Colonic mucosa (tissue), 4 donors: Measurements from ENCODE around the gene TNFRSF18. TPM values are rescaled to one million over a fixed set of nuclear protein-coding genes. Genes with fewer than 3 reads are reported as not detected.
"Not testable (repeated sequence)": the region's sequence is repeated elsewhere in the genome, so short reads cannot be mapped to it uniquely, and the experiment has no call there.

Experiments used
- DNase-seq: peaks from one replicate; pipeline ENCODE4 v3.0.0-alpha.2; 2020
- H3K27ac ChIP-seq: fragments of 200-600 bp; one replicate; pipeline ENCODE4 v1.8.0; 2021
- H3K27me3 ChIP-seq: fragments of 200-600 bp; one replicate; pipeline ENCODE4 v1.8.0; 2021
- H3K36me3 ChIP-seq: fragments of 200-600 bp; one replicate; pipeline ENCODE4 v1.8.0; 2021
- H3K4me1 ChIP-seq: fragments of 200-600 bp; one replicate; pipeline ENCODE4 v1.8.0; 2021; ENCODE audit warnings: mild to moderate bottlenecking
- H3K4me3 ChIP-seq: fragments of 200-600 bp; one replicate; pipeline ENCODE4 v1.8.0; 2021
- H3K9ac ChIP-seq, 2 donors: one replicate each; pipeline ENCODE4 v1.7.0; 2013; ENCODE audit warnings: control low read depth in 2 of 2, low read depth in 2 of 2, low read length in 2 of 2
- H3K9me3 ChIP-seq: fragments of 200-600 bp; one replicate; pipeline ENCODE4 v1.8.0; 2021
- CTCF ChIP-seq: fragments of 200-600 bp; IDR thresholded peaks from one replicate; pipeline ENCODE4 v1.8.0; 2022; ENCODE audit warnings: antibody characterized with exemption, mild to moderate bottlenecking
- intact Hi-C: fragments of 100-400 bp; cut with DNase I; formaldehyde crosslinking; loops from one replicate; pipeline ENCODE4 v1.14.1; 2022
- total RNA-seq, 2 donors: library from RNA; stranded (reverse); fragmentation: NEBNext Ultra II Directional in 1 of 2; extraction: Animal tissue kit (Norgen Biotek cat#: 25700) in 1 of 2; gene quantifications; one replicate each; pipeline ENCODE4 v1.2.1, GENCODE V29; 2021
- donor health status: healthy.
- donor health status: DM: no; HTN: no; CAD: no.
- donor health status: DM: no; HTN: no; CAD: no.

The TNFRSF18 gene
- total RNA-seq, 2 donors from 2014 or later = 0.61 to 1.7 TPM

GRCh38 chr1:1197551-1198422, 8.6 kb downstream of the TNFRSF18 start:
- Histone ChIP-seq H3K36me3 (no peaks in the 10 kb centered on the region), H3K4me3 (no peak overlapping the region), H3K9me3 (no peaks in the 10 kb centered on the region), H3K4me1 (no peaks in the 10 kb centered on the region), H3K27me3 (peaks cover 19% of the 10 kb centered on the region), H3K9ac (no peak overlapping the region), H3K27ac (no peak overlapping the region)
- intact Hi-C loops = no loop called here
- TF ChIP-seq CTCF = no peak
- no peak for DNase-seq

- H3K27ac ChIP-seq = no peak overlapping the region
- H3K36me3 ChIP-seq = no peaks in the 10 kb centered on the region
- peaks cover 18% of the 10 kb centered on the region for H3K27me3 ChIP-seq
- no peak overlapping the region for H3K9ac ChIP-seq
- H3K4me3 ChIP-seq = no peak overlapping the region
- H3K4me1 ChIP-seq = no peaks in the 10 kb centered on the region
- no peak for DNase-seq
- no peaks in the 10 kb centered on the region for H3K9me3 ChIP-seq
- no peak for TF ChIP-seq CTCF
- intact Hi-C loops = no loop called here
Measured at GRCh38 chr1:1197188-1197500, 9.2 kb downstream of the TNFRSF18 start.

- H3K36me3 ChIP-seq = no peaks in the 10 kb centered on the region
- H3K27me3 ChIP-seq = peaks cover 18% of the 10 kb centered on the region
- H3K9ac ChIP-seq = no peak overlapping the region
- TF ChIP-seq CTCF = no peak
- H3K4me3 ChIP-seq = no peak overlapping the region
- no peak for DNase-seq
- intact Hi-C loops = no loop called here
- no peak overlapping the region for H3K27ac ChIP-seq
- H3K9me3 ChIP-seq = no peaks in the 10 kb centered on the region
- no peaks in the 10 kb centered on the region for H3K4me1 ChIP-seq
Measured at GRCh38 chr1:1196431-1197187, 9.8 kb downstream of the TNFRSF18 start.

- DNase-seq, H3K4me1 ChIP-seq, intact Hi-C loops, H3K9ac ChIP-seq, H3K27me3 ChIP-seq, H3K36me3 ChIP-seq, H3K27ac ChIP-seq, H3K9me3 ChIP-seq, H3K4me3 ChIP-seq: not testable (repeated sequence)
Measured at GRCh38 chr1:1195726-1196125, 10.7 kb downstream of the TNFRSF18 start.

- H3K27me3 ChIP-seq = no peaks in the 10 kb centered on the region
- no peak overlapping the region for H3K9ac ChIP-seq
- DNase-seq = no peak
- H3K4me3 ChIP-seq = no peak overlapping the region
- no peaks in the 10 kb centered on the region for H3K4me1 ChIP-seq
- H3K9me3 ChIP-seq = no peaks in the 10 kb centered on the region
- no peak overlapping the region for H3K27ac ChIP-seq
- intact Hi-C loops = no loop called here
- TF ChIP-seq CTCF = no peak
- H3K36me3 ChIP-seq = no peaks in the 10 kb centered on the region
Measured at GRCh38 chr1:1194723-1195122, 11.7 kb downstream of the TNFRSF18 start.

- no peak for DNase-seq
- no peaks in the 10 kb centered on the region for H3K27me3 ChIP-seq
- intact Hi-C loops = no loop called here
Measured at GRCh38 chr1:1191734-1192133, 14.7 kb downstream of the TNFRSF18 start.

More at GRCh38 chr1:1191734-1192133, 14.7 kb downstream of the TNFRSF18 start:
- Histone ChIP-seq H3K27ac (no peak overlapping the region), H3K4me3 (no peak overlapping the region), H3K36me3 (no peaks in the 10 kb centered on the region), H3K4me1 (no peaks in the 10 kb centered on the region), H3K9me3 (no peaks in the 10 kb centered on the region), H3K9ac (no peak overlapping the region)
- TF ChIP-seq CTCF = no peak
